GM21390 (cell line): ENCODE measurements around the gene HERC6.
A peak's percentile ranks its signal among the peaks of the same experiment; 100 is the strongest.
"Not testable (repeated sequence)": the region's sequence is repeated elsewhere in the genome, so short reads cannot be mapped to it uniquely, and the experiment has no call there.

Experiments
- ATAC-seq: cut with Tn5 transposase; IDR thresholded peaks from one replicate; pipeline ENCODE4 v1.9.1; 2021; ENCODE audit not compliant: unreplicated experiment

Gene HERC6

DNA sequence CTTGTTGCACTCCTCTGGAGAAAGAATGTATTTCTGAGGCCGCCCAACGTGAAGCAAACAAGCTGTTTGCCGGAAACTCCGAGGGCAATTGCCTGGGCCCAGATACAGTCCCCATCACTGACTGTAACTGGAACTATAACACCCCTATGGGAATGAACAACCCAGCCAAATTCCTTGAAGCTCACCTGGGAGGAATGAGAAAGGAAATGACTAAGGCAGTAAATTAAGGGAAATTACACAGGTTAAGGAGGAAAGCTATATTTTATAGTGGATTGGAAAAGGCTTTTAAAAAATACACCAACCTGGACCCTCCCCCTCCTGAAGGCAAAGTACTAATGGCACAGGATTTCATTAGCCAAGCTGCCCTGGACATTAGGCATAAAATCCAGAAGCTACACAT is 66.6 kb downstream of the HERC6 start:
- ATAC-seq = no peak

DNA sequence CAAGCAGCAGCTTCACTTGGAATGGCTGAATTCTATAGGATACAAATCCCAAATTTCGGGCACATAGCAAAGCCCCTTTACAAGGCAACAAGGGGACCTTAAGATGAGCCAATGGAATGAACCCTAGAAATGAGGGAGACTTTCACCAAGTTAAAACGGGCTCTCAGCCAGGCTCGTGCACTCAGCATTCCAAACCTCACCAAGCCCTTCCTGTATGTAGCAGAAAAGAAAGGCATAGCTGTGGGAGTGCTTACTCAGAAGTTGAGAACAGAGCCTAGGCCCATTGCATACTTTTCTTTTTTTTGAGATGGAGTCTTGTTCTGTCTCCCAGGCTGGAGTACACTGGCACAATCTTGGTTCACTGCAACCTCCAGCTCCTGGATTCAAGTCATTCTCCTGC is 67.5 kb downstream of the HERC6 start:
- ATAC-seq = no peak

DNA sequence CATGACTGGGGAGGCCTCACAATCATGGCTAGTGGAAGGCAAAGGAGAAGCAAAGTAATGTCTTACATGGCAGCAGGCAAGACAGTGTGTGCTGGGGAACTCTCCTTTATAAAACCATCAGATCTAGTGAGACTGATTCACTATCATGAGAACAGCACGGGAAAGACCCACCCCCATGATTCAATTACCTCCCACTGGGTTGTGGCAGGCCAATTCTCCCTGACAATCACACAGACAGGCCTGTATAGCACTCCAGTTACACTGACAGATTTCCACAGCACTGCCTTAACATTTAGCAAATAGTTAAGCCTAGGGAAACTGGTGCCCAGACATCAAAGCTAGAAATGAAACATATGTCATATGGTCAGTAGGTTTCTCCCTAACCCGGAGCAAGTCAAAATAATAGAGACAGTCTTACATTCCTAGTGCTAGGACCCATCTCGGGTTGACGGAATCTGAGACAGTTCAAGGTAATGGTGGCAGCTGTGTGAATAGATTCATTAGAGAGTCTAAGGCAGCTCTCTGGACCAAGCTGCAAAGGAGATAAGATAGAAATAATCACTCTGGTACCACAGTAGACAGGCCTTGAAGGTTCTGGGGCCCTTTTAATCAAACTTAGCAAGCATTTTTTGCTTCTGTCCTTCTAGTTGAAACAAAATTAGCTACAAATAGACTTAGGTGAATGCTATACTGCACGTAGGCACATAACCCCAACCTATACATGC is 68.9 kb downstream of the HERC6 start:
- no peak for ATAC-seq

DNA sequence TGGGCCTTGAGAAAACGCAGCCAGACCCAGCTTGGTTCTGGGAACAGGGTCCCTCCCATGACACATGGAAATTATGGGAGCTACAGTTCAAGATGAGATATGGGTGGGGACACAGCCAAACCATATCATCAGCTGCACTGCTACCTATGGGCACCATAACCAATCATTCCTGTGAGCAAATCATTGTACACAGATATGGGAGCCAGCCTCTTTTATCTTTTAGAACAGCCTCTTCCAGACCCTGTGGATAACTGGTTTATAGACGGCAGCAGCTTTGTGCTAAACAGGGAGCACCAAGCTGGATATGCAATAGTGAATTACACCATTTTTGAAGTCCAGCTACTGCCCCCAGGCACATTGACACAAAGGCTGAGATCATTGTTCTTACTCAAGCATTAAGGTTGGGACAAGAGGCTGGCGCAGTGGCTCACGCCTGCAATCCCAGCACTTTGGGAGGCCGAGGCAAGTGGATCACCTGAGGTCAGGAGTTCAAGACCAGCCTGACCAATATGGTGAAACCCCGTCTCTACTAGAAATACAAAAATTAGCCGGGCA is 69.6 kb downstream of the HERC6 start:
- not testable (repeated sequence) for ATAC-seq

DNA sequence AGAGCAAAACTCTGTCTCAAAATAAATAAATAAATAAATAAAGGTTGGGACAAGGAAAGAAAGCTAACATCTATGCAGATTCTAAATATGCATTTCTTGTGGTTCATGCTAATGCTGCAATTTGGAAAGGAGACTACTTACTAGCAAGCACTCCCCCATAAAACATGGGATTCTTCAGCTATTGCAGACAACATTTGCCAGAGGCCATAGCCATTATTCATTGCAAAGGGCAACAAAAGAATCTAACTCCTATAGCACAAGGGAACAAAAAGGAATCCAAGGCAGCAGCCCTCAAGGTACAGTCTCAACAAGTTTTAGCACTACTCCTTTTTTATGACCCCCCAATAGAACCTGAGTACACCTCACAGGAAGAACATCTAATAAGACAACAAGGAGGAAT is 70.2 kb downstream of the HERC6 start:
- no peak for ATAC-seq

DNA sequence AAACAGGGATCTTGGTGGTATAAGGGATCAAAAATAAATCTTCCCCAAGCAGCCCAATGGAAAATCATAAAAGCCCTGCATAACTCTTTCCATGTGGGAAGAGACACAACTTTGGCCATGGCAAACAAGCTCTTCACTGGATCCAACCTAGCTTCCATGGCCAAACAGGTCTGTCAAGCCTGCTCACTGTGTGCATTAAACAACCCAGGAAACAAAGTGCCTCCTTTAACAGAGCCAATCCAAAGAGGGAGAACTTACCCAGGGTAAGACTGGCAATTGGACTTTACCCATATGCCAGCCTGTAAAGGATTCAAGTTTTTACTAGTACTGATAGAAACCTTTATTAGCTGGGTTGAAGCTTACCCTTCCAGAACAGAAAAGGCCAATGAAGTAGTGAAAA is 70.6 kb downstream of the HERC6 start:
- ATAC-seq = no peak

DNA sequence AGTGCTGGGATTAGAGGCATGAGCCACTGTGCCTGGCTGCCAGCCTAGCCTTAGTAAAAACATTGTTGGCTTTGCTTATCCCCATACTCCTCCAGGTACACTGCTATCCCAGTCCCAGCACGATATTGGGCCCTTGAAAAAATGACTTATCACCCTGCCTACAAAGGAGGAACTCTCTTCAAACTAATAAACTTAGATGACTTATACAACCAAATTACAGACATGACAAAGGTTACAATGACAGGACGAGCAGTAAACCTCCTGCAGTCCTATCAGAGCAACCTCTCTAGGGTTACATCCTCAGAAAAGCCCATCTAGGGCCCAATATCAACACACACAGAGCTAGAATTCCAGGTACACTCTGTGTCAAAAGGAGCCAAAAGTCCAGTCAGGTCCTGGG is 72.6 kb downstream of the HERC6 start:
- no peak for ATAC-seq

DNA sequence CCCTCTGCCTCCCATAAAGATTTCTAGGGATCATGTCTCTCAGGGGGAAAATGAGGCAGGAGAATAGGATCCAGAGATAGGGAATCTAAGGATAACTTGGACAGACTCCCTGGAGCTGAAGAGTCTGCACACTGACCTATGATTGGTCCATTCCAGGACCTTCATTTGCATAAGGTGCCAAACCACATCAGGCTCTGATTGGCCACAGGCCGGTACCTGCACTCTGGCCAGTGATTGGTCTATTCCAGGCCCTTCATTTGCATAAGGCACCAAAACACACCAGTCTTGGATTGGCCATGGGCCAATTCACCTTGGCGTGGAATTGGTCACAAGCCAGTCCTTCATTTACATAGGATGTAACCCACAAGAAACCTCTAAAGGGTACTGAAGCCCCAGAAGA is 74.3 kb downstream of the HERC6 start:
- ATAC-seq = no peak

DNA sequence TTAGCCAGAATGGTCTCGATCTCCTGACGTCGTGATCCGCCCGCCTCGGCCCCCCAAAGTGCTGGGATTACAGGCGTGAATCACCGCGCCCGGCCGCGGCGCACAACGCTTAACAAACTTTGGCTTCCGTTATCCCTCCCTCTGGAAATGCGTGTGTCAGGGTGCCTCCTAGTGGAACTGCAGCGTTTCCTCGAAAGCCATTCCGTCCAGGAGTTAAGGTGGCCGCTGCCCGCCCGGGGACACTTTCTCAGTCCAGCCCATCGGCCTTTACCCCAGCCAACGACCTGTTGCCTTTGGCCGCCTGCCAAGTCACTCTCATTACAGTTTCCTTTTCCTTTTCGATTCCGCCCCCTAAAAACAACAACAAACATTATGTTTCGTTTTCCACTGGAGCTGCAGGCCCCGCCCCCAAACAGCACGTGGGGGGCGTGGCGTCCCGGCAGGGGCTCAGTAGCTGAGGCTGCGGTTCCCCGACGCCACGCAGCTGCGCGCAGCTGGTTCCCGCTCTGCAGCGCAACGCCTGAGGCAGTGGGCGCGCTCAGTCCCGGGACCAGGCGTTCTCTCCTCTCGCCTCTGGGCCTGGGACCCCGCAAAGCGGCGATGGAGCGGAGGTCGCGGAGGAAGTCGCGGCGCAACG is 78.1 kb downstream of the HERC6 start, which contains the start of gene HERC5:
Gene HERC5, plus strand, starts transcription at position 450 of the 637 bp plus-strand sequence. Its CDS starts 151 bp downstream, at position 601.
- peak; percentile 90 for ATAC-seq

DNA sequence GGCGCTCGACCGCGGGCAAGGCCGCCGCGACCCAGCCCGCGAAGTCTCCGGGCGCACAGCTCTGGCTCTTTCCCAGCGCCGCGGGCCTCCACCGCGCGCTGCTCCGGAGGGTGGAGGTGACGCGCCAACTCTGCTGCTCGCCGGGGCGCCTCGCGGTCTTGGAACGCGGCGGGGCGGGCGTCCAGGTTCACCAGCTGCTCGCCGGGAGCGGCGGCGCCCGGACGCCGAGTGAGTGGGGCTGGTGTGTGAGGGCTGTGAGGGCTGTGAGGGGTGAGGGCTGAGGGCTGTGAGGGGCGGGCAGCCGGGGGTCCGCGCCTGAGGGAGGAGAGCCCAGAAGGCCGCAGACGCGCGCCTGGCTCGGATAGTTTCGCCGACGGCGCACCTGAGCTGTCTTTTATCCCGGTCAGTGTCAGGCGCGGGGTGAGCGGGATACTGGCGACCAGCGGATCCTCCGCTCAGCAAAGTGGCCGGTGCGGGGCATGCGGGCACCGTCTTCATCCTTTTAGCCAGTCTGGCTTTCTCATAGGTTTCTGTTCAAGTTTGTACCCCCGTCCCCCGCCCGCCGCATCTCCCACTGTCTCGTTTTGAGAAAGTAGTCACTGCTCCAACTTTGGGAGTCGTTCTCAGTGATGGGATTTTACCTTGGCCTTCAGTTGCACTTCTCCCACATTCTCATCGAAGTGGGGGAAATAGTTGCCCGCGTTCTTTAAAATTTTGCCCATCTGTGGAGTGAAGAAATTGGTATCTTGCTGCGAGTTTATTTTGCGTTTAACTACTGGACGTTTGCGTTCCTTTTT is 78.9 kb downstream of the HERC6 start:
- ATAC-seq = peak; percentile 40

DNA sequence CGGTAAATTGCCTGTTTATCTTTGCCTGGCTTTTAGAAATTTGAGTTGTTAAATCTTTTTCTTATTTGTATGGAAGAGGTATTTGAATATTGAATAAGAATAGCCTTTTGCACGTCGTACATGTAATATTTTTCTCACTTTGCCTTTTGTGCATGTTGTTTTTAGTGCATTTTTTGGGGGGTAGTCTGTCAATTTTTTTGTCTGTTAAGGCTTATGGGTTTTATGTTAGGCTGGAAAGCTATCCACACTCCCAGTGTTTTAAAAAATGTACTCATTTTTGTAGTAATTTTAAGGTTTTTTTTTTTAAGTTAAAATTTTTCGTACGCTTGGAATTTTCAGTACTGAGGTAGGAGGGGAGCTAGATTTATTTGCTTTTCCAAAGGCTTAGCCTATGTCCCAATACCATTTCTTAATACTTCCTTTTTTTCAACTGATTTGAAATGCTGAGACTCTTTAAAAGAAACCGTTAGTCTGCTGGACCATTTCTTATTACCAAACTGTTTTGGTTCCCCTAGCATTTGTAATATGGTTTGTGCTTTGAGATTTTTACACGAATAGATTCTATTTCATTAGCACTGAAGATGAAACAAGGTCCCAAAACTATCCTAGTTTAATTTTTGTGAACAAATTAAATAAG is 79.6 kb downstream of the HERC6 start:
- no peak for ATAC-seq

DNA sequence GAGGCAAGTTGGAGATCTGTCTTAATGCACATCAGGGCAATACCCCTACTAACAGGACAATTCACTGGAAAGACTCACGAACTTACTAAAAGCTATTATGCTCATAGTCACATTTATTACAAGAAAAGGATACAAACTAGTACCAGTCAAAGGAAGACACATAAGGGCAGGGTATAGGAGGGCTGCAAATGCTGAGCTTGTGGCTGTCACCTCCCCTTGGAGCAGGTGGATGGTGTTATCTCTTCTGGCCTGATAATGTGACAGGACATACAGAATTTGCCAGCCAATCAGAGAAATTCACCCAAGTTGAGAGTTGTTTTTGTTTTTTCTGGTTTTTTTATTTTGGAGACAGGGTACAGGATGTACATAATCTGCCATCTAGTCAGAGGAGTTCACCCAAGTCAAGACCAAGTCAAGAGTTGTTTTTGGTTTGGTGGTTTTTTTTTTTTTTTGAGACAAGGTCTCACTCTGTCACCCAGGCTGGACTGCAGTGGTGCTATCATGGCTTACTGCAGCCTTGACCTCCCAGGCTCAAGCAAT is 87.1 kb downstream of the HERC6 start:
- no peak for ATAC-seq

DNA sequence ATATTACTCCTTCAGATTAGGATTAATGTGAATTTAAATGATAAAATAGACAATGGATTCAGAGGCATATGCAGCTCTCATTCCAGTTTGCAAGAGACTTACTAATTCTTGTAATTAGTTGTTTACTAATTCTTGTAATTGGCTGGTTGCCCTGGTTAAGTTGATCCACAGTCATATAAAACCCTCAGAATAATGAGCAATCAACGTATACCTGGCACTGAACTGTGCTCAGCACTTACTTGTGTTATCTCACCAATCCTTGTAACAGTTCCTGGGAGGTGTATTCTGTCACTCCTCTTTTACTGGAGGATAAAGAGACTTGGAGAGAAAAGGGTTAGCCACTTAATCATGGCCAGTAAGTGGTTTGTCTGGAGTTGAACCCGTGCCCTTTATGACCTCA is 88.7 kb downstream of the HERC6 start:
- ATAC-seq = no peak

DNA sequence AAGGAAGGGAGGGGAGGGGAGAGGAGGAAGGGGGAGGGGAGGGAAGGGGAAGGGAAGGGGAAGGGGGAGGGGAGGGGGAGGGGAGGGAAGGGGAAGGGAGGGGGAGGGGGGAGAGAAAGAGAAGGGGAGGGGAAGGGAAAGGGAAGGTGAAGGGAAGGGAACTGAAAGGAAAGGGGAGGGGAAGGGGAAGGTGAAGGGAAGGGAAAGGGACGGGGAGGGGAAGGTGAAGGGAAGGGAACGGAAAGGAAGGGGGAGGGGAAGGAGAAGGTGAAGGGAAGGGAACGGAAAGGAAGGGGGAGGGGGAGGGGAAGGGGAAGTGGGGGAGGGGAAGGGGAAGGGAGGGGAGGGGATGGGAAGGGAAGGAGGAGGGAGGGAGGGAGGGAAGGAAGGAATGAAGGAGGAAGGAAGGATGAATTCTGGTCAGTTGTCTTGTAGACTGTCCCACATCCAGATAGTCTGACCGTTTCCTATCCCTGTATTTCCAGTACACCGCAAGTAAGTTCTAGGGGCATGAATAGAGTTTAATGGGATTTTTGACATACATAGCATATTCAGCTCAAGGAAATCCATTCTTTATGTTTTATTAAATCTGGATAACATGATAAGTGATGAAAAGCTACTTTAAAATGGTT is 98.7 kb downstream of the HERC6 start:
- ATAC-seq = no peak

DNA sequence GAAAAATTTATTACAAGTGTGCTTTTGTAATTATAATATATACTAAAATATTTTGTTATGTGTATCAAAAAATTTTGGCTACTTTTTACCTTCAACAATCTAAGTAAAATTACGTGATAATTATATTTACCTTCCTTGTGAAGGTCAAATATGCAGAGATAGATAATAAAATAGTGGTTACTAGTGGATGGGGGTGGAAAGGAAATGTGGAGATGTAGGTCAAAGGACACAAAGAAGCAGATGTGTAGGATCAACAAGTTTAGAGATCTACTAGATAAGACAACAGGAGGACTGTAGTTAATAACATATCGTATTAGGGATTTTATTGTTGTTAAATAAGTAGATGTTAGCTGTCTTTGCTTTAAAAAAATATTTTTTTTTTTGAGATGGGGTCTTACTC is 99.6 kb downstream of the HERC6 start:
- no peak for ATAC-seq

DNA sequence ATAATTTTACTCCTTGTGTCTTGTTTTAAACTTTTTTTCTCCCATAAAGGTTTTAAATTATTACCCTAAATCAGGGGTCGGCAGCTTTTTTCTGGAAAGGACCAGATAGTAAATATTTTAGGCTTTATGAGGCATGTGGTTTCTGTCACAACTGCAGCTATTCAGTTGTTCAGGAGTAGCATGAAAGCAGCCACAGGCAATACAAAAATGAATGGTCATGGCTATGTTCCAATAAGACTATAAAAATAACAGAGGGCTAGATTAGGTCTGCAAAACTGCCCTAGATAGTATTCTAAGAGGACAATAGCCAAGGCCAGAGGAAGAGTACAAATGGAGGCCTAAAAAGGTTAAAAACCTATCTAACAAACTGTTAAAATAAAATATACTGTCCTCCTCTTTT is 102.9 kb downstream of the HERC6 start:
- ATAC-seq = no peak

DNA sequence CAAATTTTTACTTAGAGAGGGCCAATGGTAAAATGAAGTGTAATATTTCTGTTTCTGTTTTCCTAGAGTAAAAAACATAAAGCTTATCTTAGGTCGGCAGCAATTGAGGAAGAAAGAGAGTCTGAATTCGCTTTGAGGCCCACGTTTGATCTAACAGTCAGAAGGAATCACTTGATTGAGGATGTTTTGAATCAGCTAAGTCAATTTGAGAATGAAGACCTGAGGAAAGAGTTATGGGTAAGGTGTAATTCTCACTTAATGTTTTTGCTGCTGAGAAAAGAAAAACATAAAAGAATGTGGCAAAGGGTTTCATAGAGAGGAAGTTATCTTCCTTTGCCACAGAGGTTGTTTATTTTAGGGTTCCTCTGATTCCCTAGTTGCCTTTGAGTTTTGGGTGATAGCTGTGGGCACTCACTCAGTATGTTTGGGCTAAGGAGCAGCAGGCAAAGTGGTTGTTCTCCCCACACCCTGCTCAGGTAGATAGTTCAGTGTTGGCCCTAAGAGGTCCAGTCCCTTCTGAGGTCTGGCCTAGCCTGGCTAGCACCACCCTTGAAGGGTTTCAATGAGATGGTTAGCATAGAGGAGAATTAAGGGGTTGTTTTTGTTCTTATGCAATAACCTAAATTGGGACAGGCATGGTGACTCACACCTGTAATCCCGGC is 110.6 kb downstream of the HERC6 start:
- ATAC-seq = no peak
